GM19351 (cell line): Measurements from ENCODE around the gene TRIM47.
A peak's percentile ranks its signal among the peaks of the same experiment; 100 is the strongest.
"Not testable (repeated sequence)": the region's sequence is repeated elsewhere in the genome, so short reads cannot be mapped to it uniquely, and the experiment has no call there.

Experiments
- ATAC-seq: cut with Tn5 transposase; IDR thresholded peaks from one replicate; pipeline ENCODE4 v1.9.1; 2021; ENCODE audit warnings: mild to moderate bottlenecking, moderate library complexity; ENCODE audit not compliant: unreplicated experiment

TRIM47 gene

DNA sequence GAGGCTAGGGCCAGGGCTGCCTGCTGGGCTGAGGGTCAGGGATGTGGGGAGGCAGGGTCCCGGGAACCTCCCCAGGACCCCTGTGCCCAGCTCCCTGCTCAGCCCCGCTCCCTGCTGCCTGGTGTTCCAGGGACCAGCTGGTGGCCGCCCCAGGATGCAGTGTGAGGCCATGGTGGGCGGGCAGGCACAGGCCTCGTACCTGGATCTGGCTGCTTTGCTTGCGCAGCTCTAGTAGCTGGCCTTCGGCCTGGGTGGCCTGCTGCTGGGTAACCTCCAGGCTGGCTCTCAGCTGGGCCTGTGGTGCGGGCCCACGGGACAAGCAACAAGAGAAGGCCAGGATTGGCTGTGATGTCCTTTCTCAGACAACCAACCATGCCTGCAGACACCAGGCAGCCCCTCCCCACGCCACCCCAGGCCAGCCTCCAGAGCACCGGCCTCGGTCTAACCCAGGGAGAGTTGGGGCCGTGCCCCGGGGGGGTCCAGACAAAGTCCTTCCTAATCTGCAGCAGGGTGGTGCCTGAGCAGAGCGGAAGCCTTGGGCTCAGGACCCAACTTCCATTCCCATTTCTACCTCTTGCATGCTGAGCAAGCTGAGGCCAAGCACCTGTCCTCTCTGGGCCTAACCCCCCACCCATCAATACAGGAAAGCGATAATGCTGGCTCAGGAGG, 14.3 kb upstream of the TRIM47 start:
- no peak for ATAC-seq

DNA sequence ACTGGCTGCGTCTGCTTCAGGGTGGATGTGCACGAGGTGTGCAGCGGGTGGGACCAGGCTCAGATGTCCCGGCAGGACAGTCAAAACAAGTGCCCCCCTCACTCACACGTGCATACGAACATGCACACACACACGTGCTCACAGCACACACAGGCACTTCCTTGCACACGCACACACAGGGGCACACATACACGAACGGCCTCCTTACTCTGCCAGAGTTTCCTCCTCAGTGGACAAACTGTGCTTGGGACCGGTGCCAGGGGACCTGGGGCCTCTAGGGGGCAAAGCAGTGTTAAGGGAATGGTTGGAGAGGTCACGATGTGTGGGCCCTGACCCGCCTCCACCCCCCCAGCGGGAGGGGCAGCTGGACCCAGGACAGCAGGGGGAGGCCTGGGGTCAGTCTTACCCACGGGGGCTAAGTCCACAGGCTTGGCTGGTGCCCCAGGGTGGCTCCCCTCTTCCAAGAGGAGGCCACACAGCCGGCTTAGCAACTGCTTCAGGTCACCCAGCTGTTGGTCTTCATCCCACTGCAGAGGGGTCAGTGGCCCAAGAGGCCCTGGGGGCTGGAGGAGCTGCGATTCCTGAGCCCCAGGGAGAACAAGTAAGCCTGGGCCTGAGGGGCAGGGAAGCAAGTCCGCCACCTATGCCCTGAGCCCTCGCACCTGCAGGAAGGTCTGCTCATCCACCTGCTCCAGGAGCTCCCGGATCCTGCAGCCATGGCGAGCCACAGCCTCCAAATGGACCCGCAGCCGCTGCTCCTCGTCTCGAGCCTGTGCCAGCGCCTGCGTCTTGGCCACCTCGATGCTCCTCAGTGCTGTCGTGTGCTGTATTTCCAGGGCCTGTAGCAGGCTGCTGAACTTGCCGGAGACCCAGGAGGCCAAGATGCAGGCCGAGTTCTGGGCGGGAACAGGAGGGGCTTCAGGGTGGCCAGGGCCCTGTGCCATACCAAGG, 13.5 kb upstream of the TRIM47 start:
- no peak for ATAC-seq

DNA sequence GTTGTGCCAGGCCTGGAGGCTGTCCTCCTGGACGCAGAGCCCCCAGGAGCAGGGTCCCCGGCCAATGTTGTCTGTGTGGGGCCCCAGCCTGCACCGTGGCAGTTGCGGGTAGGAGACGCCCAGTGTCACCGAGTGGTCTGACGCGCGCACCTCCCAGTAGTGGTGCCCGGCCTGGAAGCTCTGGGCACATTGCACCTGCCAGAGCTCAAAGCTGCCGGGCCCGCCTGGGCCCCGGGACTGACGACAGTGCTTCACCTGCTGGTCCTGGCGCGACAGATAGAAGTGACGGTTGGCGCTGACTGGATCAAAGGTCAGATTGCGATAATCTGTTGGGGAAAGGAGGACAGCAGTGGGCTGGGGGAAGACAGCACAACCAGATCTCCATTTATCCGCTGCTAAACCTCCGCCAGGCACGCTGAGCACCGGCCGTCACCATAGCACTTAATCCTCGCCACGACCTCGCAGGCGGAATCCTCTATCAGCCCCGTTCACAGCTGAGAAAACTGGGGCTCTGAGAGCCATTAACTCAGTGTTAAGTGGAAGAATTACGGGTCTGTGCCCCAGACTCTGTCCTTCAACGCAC, 12.7 kb upstream of the TRIM47 start:
- ATAC-seq: no peak

- ATAC-seq: no peak
These were observed 11.1 kb upstream of the TRIM47 start for GRCh38 chr17:75889454-75889853.

- no peak for ATAC-seq
These were observed 10.1 kb upstream of the TRIM47 start for GRCh38 chr17:75888484-75888883.

DNA sequence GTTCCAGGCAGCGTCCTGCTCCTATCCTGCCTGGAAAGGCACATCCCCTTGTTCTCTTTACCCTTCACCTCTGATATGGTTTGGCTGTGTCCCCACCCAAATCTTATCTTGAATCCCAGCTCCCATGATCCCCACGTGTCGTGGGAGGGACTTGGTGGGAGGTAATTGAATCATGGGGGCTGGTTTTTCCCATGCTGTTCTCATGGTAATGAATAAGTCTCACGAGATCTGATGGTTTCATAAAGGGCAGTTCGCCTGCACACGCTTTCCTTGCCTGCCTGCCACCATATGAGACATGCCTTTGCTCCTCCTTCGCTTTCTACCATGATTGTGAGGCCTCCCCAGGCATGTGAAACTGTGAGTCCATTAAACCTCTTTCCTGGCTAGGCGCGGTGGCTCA, 7.5 kb upstream of the TRIM47 start:
- ATAC-seq: not testable (repeated sequence)

GRCh38 chr17:75885431-75885830, 7.0 kb upstream of the TRIM47 start:
- no peak for ATAC-seq

GRCh38 chr17:75881678-75882454, 3.5 kb upstream of the TRIM47 start:
- no peak for ATAC-seq

DNA sequence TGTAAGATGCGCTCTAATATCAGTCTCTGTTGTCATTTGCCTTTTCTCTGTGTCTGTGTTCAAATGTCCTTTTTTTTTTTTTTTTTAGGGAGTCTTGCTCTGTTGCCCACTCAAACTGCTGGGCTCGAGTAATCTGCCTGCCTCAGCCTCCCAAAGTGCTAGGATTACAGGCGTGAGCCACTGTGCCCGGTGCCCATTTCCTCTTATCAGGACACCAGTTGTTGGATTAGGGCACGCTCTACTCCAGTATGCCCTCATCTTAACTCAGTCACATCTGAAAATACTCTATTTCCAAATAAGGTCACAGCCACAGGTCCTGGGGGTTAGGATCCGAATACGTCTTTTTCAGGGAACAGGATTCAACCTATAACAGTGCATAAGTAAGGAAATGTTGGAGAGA, 1.9 kb upstream of the TRIM47 start:
- no peak for ATAC-seq

- ATAC-seq: peak; percentile 54
These were observed 618 bp downstream of the TRIM47 start for GRCh38 chr17:75877752-75878173.

- ATAC-seq: no peak
These were observed 1.2 kb downstream of the TRIM47 start for GRCh38 chr17:75876938-75877751.

GRCh38 chr17:75876190-75876937, 2.0 kb downstream of the TRIM47 start:
- ATAC-seq: peak; percentile 51

- no peak for ATAC-seq
These were observed 2.5 kb downstream of the TRIM47 start for GRCh38 chr17:75875940-75876189.

GRCh38 chr17:75875182-75875939, 3.0 kb downstream of the TRIM47 start:
- no peak for ATAC-seq

GRCh38 chr17:75874323-75875181, 3.8 kb downstream of the TRIM47 start:
- ATAC-seq: no peak

DNA sequence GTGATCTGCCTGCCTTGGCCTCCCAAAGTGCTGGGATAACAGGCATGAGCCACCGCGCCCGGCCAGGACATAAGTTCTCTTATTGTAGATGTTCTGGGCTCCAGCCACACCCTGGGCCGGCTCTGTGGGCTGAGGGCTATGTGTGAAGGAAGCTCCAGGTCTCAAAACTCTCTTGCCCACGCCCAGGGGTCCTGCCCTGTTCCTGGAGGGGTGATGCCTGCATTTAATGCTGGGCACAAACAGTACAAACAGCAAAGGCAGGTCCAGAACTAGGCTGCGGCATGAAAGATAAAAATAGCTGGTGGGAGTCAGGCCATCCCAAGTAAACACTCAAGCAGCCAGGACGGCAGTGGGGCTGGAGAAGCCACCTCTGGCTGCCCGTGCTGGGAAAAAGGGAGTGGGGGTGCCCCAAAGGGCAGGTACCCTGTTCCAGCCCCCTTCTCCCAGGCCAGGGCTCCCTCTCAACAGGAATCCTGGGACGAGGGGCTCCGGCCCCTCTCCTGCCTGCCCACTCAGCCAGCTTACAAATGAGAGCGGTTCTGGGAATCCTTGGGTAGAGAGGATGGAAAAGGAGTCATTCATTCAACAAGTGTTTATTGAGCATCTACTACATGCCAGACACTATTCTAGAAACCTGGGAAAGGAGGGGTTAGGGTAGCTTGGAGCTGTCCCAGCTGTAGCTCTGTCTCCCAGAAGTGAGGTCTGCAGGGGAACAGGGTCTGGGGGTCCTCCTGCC, 4.6 kb downstream of the TRIM47 start:
- no peak for ATAC-seq
